ENCODE data around the gene GPX4. TPM values are rescaled to one million over a fixed set of nuclear protein-coding genes. Genes with fewer than 3 reads are reported as not detected.

Gene GPX4
- total RNA-seq, 1 donor from 2014 or later: 289 TPM

DNA sequence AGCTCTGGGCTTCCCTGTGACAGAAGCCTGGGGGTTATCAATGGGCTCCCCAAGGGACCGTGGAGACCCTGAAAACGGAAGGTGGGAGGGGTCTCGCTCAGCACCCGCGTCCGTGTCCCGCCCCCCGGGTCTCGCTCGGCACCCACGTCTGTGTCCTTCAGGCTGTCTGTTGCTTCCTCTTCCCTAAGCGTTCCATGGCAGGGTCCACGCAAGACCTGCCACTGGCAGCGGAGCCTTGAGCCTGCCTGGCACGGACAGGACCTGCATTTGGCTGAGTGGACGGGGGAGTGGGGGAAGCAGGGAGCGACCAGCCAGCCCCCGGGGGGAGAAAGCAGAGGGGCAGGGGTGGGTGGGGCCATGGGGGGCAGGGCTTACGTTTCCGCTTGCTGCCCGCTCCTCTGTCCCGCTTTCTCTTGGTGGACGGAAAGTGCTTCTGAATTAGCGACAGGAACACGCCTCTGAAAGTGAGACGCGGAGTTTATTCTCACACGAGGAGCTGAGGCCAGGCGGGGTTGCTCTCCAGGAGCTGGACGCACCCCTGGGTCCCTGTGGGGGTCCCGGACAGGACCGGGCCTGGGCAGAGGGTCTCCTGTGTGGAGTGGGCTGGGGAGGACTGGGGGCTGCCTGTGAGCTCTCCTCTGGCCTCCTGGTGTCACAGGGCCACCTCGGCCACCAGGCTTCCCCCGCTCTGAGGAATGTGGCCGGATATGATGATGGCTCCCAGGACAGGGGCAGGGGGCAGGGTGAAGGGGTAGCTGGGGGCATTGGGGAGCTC, 12.0 kb downstream of the GPX4 start:
- peaks cover 6% of the 10 kb centered on the region for H4K20me1 ChIP-seq (ENCODE audit: low read depth)
- Mint-ChIP-seq H3K27me3 (ENCODE audit: insufficient read depth, low read depth) (no peaks in the 10 kb centered on the region), H3K27ac (no peak overlapping the region), H3K4me3 (no peak overlapping the region), H3K4me1 (no peaks in the 10 kb centered on the region), H3K9me3 (no peaks in the 10 kb centered on the region), H3K36me3 (no peaks in the 10 kb centered on the region)
- no peak overlapping the region for H2AFZ ChIP-seq (replicated peaks)
- DNase-seq (ENCODE audit: low spot score): no peak
- no peaks in the 10 kb centered on the region for H3K27me3 ChIP-seq
- H3K9ac ChIP-seq: no peak overlapping the region
- H3K27ac ChIP-seq: no peak overlapping the region
- H3K4me1 ChIP-seq: peaks cover 3% of the 10 kb centered on the region
- no peak overlapping the region for H3K4me3 ChIP-seq
- no peaks in the 10 kb centered on the region for H3K9me3 ChIP-seq (ENCODE audit: low read depth)
- peaks cover 15% of the 10 kb centered on the region for H3F3A ChIP-seq (ENCODE audit: low read depth)
- no peaks in the 10 kb centered on the region for H3K36me3 ChIP-seq
- no peaks in the 10 kb centered on the region for H3K79me2 ChIP-seq (ENCODE audit: low read depth)
- TF ChIP-seq, protein P1, sequence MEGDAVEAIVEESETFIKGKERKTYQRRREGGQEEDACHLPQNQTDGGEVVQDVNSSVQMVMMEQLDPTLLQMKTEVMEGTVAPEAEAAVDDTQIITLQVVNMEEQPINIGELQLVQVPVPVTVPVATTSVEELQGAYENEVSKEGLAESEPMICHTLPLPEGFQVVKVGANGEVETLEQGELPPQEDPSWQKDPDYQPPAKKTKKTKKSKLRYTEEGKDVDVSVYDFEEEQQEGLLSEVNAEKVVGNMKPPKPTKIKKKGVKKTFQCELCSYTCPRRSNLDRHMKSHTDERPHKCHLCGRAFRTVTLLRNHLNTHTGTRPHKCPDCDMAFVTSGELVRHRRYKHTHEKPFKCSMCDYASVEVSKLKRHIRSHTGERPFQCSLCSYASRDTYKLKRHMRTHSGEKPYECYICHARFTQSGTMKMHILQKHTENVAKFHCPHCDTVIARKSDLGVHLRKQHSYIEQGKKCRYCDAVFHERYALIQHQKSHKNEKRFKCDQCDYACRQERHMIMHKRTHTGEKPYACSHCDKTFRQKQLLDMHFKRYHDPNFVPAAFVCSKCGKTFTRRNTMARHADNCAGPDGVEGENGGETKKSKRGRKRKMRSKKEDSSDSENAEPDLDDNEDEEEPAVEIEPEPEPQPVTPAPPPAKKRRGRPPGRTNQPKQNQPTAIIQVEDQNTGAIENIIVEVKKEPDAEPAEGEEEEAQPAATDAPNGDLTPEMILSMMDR (IDR thresholded peaks at IDR 0.05): no peak
- no peak for TF ChIP-seq EZH2 (IDR thresholded peaks at IDR 0.05)
- no peak for TF ChIP-seq EZH2phosphoT487 (IDR thresholded peaks at IDR 0.05)
- no peak overlapping the region for H3K4me2 ChIP-seq

DNA sequence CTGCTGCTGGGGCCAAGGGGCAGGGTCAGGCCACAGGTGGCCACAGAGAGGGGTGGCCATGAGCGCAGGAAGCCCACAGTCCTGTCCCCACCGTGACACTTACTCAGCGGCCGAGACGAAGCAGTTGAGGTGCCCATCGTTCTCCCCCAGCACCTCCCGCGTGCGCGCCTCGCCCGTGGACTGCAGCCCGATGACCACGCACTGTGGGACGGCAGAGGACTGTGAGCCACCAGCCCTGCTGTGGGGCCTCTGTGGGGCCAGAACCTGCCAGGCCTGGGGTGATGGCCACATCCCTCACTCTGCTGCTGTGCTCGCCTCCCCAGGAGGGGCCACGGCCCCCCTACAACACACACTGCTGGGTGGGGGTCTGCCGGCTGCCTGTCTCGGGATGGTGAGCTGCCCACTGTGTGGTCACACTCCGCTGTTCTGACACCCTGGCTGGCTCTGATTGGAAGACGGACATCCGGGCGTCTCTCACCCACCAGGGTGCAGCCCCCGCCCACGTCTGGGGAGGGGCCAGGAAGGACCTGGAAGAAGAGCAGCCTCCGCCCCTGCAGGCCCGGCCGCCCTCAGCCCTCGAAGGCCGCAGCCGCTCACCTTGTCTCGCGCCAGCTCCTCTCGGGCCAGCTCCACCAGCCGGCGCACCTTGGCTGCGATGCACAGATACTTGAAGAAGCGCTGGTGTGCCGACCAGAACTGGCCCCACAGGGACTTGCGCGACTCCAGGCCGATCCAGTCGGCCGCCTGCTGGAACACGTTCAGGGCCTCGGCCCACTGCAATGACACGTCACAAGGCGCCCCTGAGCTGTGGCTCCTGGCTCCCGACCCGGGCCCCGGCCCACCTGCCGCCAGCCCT, 13.2 kb downstream of the GPX4 start:
- no peak overlapping the region for H3K4me3 ChIP-seq
- H3K27ac Mint-ChIP-seq: no peak overlapping the region
- H3K9me3 ChIP-seq (ENCODE audit: low read depth): no peaks in the 10 kb centered on the region
- H2AFZ ChIP-seq (replicated peaks): no peak overlapping the region
- H3K4me3 Mint-ChIP-seq: no peak overlapping the region
- no peaks in the 10 kb centered on the region for H3K27me3 ChIP-seq
- no peaks in the 10 kb centered on the region for H3K9me3 Mint-ChIP-seq
- H3K27me3 Mint-ChIP-seq (ENCODE audit: insufficient read depth, low read depth): no peaks in the 10 kb centered on the region
- DNase-seq (ENCODE audit: low spot score): no peak
- H3K79me2 ChIP-seq (ENCODE audit: low read depth): no peaks in the 10 kb centered on the region
- H3F3A ChIP-seq (ENCODE audit: low read depth): peaks cover 15% of the 10 kb centered on the region
- peaks cover 6% of the 10 kb centered on the region for H4K20me1 ChIP-seq (ENCODE audit: low read depth)
- peaks cover 3% of the 10 kb centered on the region for H3K4me1 ChIP-seq
- H3K36me3 ChIP-seq: no peaks in the 10 kb centered on the region
- no peak overlapping the region for H3K9ac ChIP-seq
- no peak overlapping the region for H3K27ac ChIP-seq
- H3K4me2 ChIP-seq: no peak overlapping the region
- no peaks in the 10 kb centered on the region for H3K4me1 Mint-ChIP-seq
- peaks cover 5% of the 10 kb centered on the region for H3K36me3 Mint-ChIP-seq
- TF ChIP-seq, protein P1 (IDR thresholded peaks at IDR 0.05): no peak
- TF ChIP-seq EZH2 (IDR thresholded peaks at IDR 0.05): no peak
- TF ChIP-seq EZH2phosphoT487 (IDR thresholded peaks at IDR 0.05): no peak

DNA sequence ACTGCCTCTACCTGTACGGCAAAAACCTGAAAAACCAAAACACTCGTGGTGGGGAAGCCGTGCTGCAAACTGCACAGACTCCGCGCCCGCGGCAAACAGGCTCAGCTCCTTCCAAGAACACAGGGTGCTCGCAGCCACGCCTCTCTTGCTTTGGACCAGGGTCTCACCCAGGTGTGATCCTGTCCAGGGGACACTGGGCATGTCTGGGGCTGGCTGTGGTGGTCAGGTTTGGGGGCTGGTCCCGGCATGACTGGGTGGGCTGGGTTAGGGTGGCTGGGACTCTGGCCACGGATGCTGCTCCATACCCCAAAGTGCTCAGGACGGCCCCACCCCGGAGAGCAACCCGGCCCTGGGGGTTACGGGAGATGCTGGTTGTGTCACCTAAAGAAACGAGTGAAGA, 13.9 kb downstream of the GPX4 start:
- Mint-ChIP-seq H3K27me3 (ENCODE audit: insufficient read depth, low read depth) (no peaks in the 10 kb centered on the region), H3K9me3 (no peaks in the 10 kb centered on the region), H3K4me1 (no peaks in the 10 kb centered on the region), H3K4me3 (no peak overlapping the region), H3K36me3 (peaks cover 5% of the 10 kb centered on the region), H3K27ac (no peak overlapping the region)
- peaks cover 14% of the 10 kb centered on the region for H3F3A ChIP-seq (ENCODE audit: low read depth)
- H4K20me1 ChIP-seq (ENCODE audit: low read depth): peaks cover 7% of the 10 kb centered on the region
- H3K27ac ChIP-seq: no peak overlapping the region
- H3K27me3 ChIP-seq: no peaks in the 10 kb centered on the region
- no peaks in the 10 kb centered on the region for H3K9me3 ChIP-seq (ENCODE audit: low read depth)
- H3K4me1 ChIP-seq: peaks cover 3% of the 10 kb centered on the region
- TF ChIP-seq EZH2phosphoT487 (IDR thresholded peaks at IDR 0.05): no peak
- TF ChIP-seq, protein P1 (IDR thresholded peaks at IDR 0.05): no peak
- TF ChIP-seq EZH2 (IDR thresholded peaks at IDR 0.05): no peak
- no peaks in the 10 kb centered on the region for H3K79me2 ChIP-seq (ENCODE audit: low read depth)
- H3K4me2 ChIP-seq: no peak overlapping the region
- no peak overlapping the region for H3K4me3 ChIP-seq
- no peaks in the 10 kb centered on the region for H3K36me3 ChIP-seq
- no peak for DNase-seq (ENCODE audit: low spot score)
- no peak overlapping the region for H3K9ac ChIP-seq
- H2AFZ ChIP-seq (replicated peaks): no peak overlapping the region

Measured in neural progenitor cell (in vitro differentiated cells).